Measurements from ENCODE around the gene ZFYVE28. TPM values are rescaled to one million over a fixed set of nuclear protein-coding genes. Genes with fewer than 3 reads are reported as not detected.

Gene ZFYVE28
- total RNA-seq, 5 donors from 2014 or later (not counting 1 experiment from before 2014, with no cell fraction given) = 33.4 to 56.2 (median 45.4) TPM

GRCh38 chr4:2368746-2369437, 49.6 kb downstream of the ZFYVE28 start:
- Mint-ChIP-seq H3K36me3 (peaks cover 17% of the 10 kb centered on the region), H3K9me3 (peaks cover 0 to 5% (median 4%) of the 10 kb centered on the region in 3 donors), H3K27me3 (no peaks in the 10 kb centered on the region), H3K27ac (no peak overlapping the region), H3K4me1 (peaks cover 6 to 8% (median 7%) of the 10 kb centered on the region in 3 donors), H3K4me3 (no peak overlapping the region)
- POLR2A ChIA-PET = no interaction called here
- Histone ChIP-seq H3K9me3 (no peaks in the 10 kb centered on the region), H3K4me1 (ENCODE audit: control insufficient read depth in 1 of 2, extremely low read depth in 1 of 2, insufficient read depth in 2 of 2, low read length in 2 of 2) (peaks cover 0 to 15% of the 10 kb centered on the region in 2 experiments), H3K4me3 (ENCODE audit: control insufficient read depth in 1 of 2, extremely low read depth in 1 of 2, low read length in 1 of 2) (no peak overlapping the region), H3K36me3 (ENCODE audit: control insufficient read depth in 2 of 2, extremely low read depth in 1 of 2, insufficient read depth in 1 of 2, low read length in 1 of 2) (no peaks in the 10 kb centered on the region), H3K27me3 (replicated peaks in 1 of 2; ENCODE audit: control insufficient read depth in 2 of 2, extremely low read depth in 1 of 2, insufficient read depth in 2 of 2, low read length in 1 of 2) (no peaks in the 10 kb centered on the region), H3K27ac (ENCODE audit: low read length) (no peak overlapping the region)
- DNase-seq = no peak
- CTCF ChIA-PET = interaction anchor here in 1 of 2 donors (0.5 kb wide), 1 partner anchor 1246 kb away, joined by 3 read pairs; no protein-coding TSS in a partner anchor
- no peak for ATAC-seq (replicated peaks in 1 of 4)
- WGBS (ENCODE audit: insufficient coverage) = 95% methylated on average over 2 of the region's 4 CpGs

GRCh38 chr4:2367626-2368025, 50.8 kb downstream of the ZFYVE28 start:
- peaks cover 10 to 12% (median 12%) of the 10 kb centered on the region in 3 donors for H3K4me1 Mint-ChIP-seq
- H3K27me3 ChIP-seq (replicated peaks in 1 of 2; ENCODE audit: control insufficient read depth in 2 of 2, extremely low read depth in 1 of 2, insufficient read depth in 2 of 2, low read length in 1 of 2) = no peaks in the 10 kb centered on the region
- H3K27ac ChIP-seq (ENCODE audit: low read length) = no peak overlapping the region
- no peak for ATAC-seq (replicated peaks in 1 of 4)
- WGBS (ENCODE audit: insufficient coverage) = 86% methylated on average over 5 of the region's 7 CpGs
- H3K4me3 ChIP-seq (ENCODE audit: control insufficient read depth in 1 of 2, extremely low read depth in 1 of 2, low read length in 1 of 2) = no peak overlapping the region
- CTCF ChIA-PET = no interaction called here
- POLR2A ChIA-PET = interaction anchor here (0.6 to 0.7 kb wide), 2 partner anchors 11 to 130 kb away, joined by 3 to 4 read pairs; no protein-coding TSS in a partner anchor
- no peak for DNase-seq
- peaks cover 0 to 5% (median 4%) of the 10 kb centered on the region in 3 donors for H3K9me3 Mint-ChIP-seq
- peaks cover 12% of the 10 kb centered on the region for H3K36me3 Mint-ChIP-seq
- no peaks in the 10 kb centered on the region for H3K27me3 Mint-ChIP-seq
- no peak overlapping the region for H3K4me3 Mint-ChIP-seq
- H3K4me1 ChIP-seq (ENCODE audit: control insufficient read depth in 1 of 2, extremely low read depth in 1 of 2, insufficient read depth in 2 of 2, low read length in 2 of 2) = peaks cover 0 to 23% of the 10 kb centered on the region in 2 experiments
- no peaks in the 10 kb centered on the region for H3K9me3 ChIP-seq
- no peaks in the 10 kb centered on the region for H3K36me3 ChIP-seq (ENCODE audit: control insufficient read depth in 2 of 2, extremely low read depth in 1 of 2, insufficient read depth in 1 of 2, low read length in 1 of 2)
- no peak overlapping the region for H3K27ac Mint-ChIP-seq

- Mint-ChIP-seq H3K9me3 (peaks cover 0 to 5% (median 4%) of the 10 kb centered on the region in 3 donors), H3K4me1 (peaks cover 14 to 19% (median 16%) of the 10 kb centered on the region in 3 donors), H3K27me3 (no peaks in the 10 kb centered on the region), H3K4me3 (no peak overlapping the region), H3K36me3 (peaks cover 12% of the 10 kb centered on the region), H3K27ac (peak overlapping the region in 1 of 2 donors; percentile 22)
- CTCF ChIA-PET = no interaction called here
- no peak overlapping the region for H3K27ac ChIP-seq (ENCODE audit: low read length)
- no peaks in the 10 kb centered on the region for H3K9me3 ChIP-seq
- WGBS (ENCODE audit: insufficient coverage) = 89% methylated on average over 10 of the region's 20 CpGs
- H3K27me3 ChIP-seq (replicated peaks in 1 of 2; ENCODE audit: control insufficient read depth in 2 of 2, extremely low read depth in 1 of 2, insufficient read depth in 2 of 2, low read length in 1 of 2) = no peaks in the 10 kb centered on the region
- ATAC-seq (replicated peaks in 1 of 4) = no peak
- no peak overlapping the region for H3K4me3 ChIP-seq (ENCODE audit: control insufficient read depth in 1 of 2, extremely low read depth in 1 of 2, low read length in 1 of 2)
- peaks cover 0 to 27% of the 10 kb centered on the region in 2 experiments for H3K4me1 ChIP-seq (ENCODE audit: control insufficient read depth in 1 of 2, extremely low read depth in 1 of 2, insufficient read depth in 2 of 2, low read length in 2 of 2)
- H3K36me3 ChIP-seq (ENCODE audit: control insufficient read depth in 2 of 2, extremely low read depth in 1 of 2, insufficient read depth in 1 of 2, low read length in 1 of 2) = no peaks in the 10 kb centered on the region
- DNase-seq = no peak
- POLR2A ChIA-PET = no interaction called here
These were observed 51.9 kb downstream of the ZFYVE28 start for GRCh38 chr4:2366252-2367192.

- peaks cover 0 to 5% (median 4%) of the 10 kb centered on the region in 3 donors for H3K9me3 Mint-ChIP-seq
- peaks cover 16 to 26% (median 19%) of the 10 kb centered on the region in 3 donors for H3K4me1 Mint-ChIP-seq
- Histone ChIP-seq H3K27me3 (replicated peaks in 1 of 2; ENCODE audit: control insufficient read depth in 2 of 2, extremely low read depth in 1 of 2, insufficient read depth in 2 of 2, low read length in 1 of 2) (no peaks in the 10 kb centered on the region), H3K4me1 (ENCODE audit: control insufficient read depth in 1 of 2, extremely low read depth in 1 of 2, insufficient read depth in 2 of 2, low read length in 2 of 2) (peaks cover 0 to 27% of the 10 kb centered on the region in 2 experiments), H3K4me3 (ENCODE audit: control insufficient read depth in 1 of 2, extremely low read depth in 1 of 2, low read length in 1 of 2) (no peak overlapping the region), H3K36me3 (ENCODE audit: control insufficient read depth in 2 of 2, extremely low read depth in 1 of 2, insufficient read depth in 1 of 2, low read length in 1 of 2) (no peaks in the 10 kb centered on the region), H3K9me3 (no peaks in the 10 kb centered on the region), H3K27ac (ENCODE audit: low read length) (no peak overlapping the region)
- H3K36me3 Mint-ChIP-seq = peaks cover 12% of the 10 kb centered on the region
- ChIA-PET CTCF (no interaction called here), POLR2A (no interaction called here)
- no peaks in the 10 kb centered on the region for H3K27me3 Mint-ChIP-seq
- no peak overlapping the region for H3K27ac Mint-ChIP-seq
- ATAC-seq (replicated peaks in 1 of 4) (no peak), DNase-seq (no peak)
- 74% methylated on average over 8 of the region's 9 CpGs for WGBS (ENCODE audit: insufficient coverage)
- H3K4me3 Mint-ChIP-seq = peak overlapping the region in 1 of 3 donors; percentile 88
These were observed 52.6 kb downstream of the ZFYVE28 start for GRCh38 chr4:2365913-2366210.

- ATAC-seq (replicated peaks in 1 of 4) = peak; percentile 18 to 54 (median 31)
- H3K27ac Mint-ChIP-seq = no peak overlapping the region
- Histone ChIP-seq H3K27me3 (replicated peaks in 1 of 2; ENCODE audit: control insufficient read depth in 2 of 2, extremely low read depth in 1 of 2, insufficient read depth in 2 of 2, low read length in 1 of 2) (no peaks in the 10 kb centered on the region), H3K9me3 (no peaks in the 10 kb centered on the region), H3K4me1 (ENCODE audit: control insufficient read depth in 1 of 2, extremely low read depth in 1 of 2, insufficient read depth in 2 of 2, low read length in 2 of 2) (peaks cover 0 to 27% of the 10 kb centered on the region in 2 experiments), H3K27ac (ENCODE audit: low read length) (no peak overlapping the region), H3K4me3 (ENCODE audit: control insufficient read depth in 1 of 2, extremely low read depth in 1 of 2, low read length in 1 of 2) (peak overlapping the region in 1 of 2 donors; percentile 73), H3K36me3 (ENCODE audit: control insufficient read depth in 2 of 2, extremely low read depth in 1 of 2, insufficient read depth in 1 of 2, low read length in 1 of 2) (no peaks in the 10 kb centered on the region)
- WGBS (ENCODE audit: insufficient coverage) = 49% methylated on average over 36 of the region's 41 CpGs
- DNase-seq = peak in 7 of 35 experiments; percentile 10 to 32 (median 20)
- no peaks in the 10 kb centered on the region for H3K27me3 Mint-ChIP-seq
- H3K9me3 Mint-ChIP-seq = peaks cover 0 to 5% (median 4%) of the 10 kb centered on the region in 3 donors
- peaks cover 16 to 26% (median 21%) of the 10 kb centered on the region in 3 donors for H3K4me1 Mint-ChIP-seq
- POLR2A ChIA-PET = no interaction called here
- H3K36me3 Mint-ChIP-seq = peaks cover 12% of the 10 kb centered on the region
- CTCF ChIA-PET = no interaction called here
- peak overlapping the region; percentile 57 to 88 (median 58) for H3K4me3 Mint-ChIP-seq
These were observed 53.2 kb downstream of the ZFYVE28 start for GRCh38 chr4:2365054-2365912.
